ENCODE results near the gene TMEM165.

Gene TMEM165

GRCh38 chr4:55393461-55394320, 2.1 kb upstream of the TMEM165 start:
- WGBS, result 94% methylated on average over 4 of the region's 4 CpGs
- no peaks in the 10 kb centered on the region for H3K9me3 ChIP-seq (ENCODE audit: insufficient read depth, low read depth, low read length)
- H3K27ac ChIP-seq (ENCODE audit: low read depth, low read length), result no peak overlapping the region
- H3K9ac ChIP-seq (ENCODE audit: low read depth, low read length), result no peak overlapping the region
- peaks cover 11% of the 10 kb centered on the region for H3K36me3 ChIP-seq (ENCODE audit: insufficient read depth, low read length)
- H3K4me1 ChIP-seq (ENCODE audit: insufficient read depth, low read length), result peaks cover 9% of the 10 kb centered on the region
- no peaks in the 10 kb centered on the region for H3K27me3 ChIP-seq (ENCODE audit: insufficient read depth, low read length)
- no peak overlapping the region for H3K4me3 ChIP-seq (ENCODE audit: low read length)

- H3K9ac ChIP-seq (ENCODE audit: low read depth, low read length), result peak overlapping the region; percentile 89
- H3K36me3 ChIP-seq (ENCODE audit: insufficient read depth, low read length), result peaks cover 20% of the 10 kb centered on the region
- H3K27ac ChIP-seq (ENCODE audit: low read depth, low read length), result no peak overlapping the region
- H3K9me3 ChIP-seq (ENCODE audit: insufficient read depth, low read depth, low read length), result no peaks in the 10 kb centered on the region
- H3K27me3 ChIP-seq (ENCODE audit: insufficient read depth, low read length), result no peaks in the 10 kb centered on the region
- WGBS, result 4% methylated on average over 4 of the region's 4 CpGs
- H3K4me3 ChIP-seq (ENCODE audit: low read length), result peak overlapping the region; percentile 95
- H3K4me1 ChIP-seq (ENCODE audit: insufficient read depth, low read length), result peaks cover 11% of the 10 kb centered on the region
Measured at GRCh38 chr4:55395218-55395528, 584 bp upstream of the TMEM165 start.

GRCh38 chr4:55396308-55397125, 760 bp downstream of the TMEM165 start:
- Histone ChIP-seq H3K36me3 (ENCODE audit: insufficient read depth, low read length) (peaks cover 30% of the 10 kb centered on the region), H3K9me3 (ENCODE audit: insufficient read depth, low read depth, low read length) (no peaks in the 10 kb centered on the region), H3K9ac (ENCODE audit: low read depth, low read length) (peak overlapping the region; percentile 89), H3K27ac (ENCODE audit: low read depth, low read length) (peak overlapping the region; percentile 81), H3K4me1 (ENCODE audit: insufficient read depth, low read length) (peaks cover 11% of the 10 kb centered on the region), H3K27me3 (ENCODE audit: insufficient read depth, low read length) (no peaks in the 10 kb centered on the region), H3K4me3 (ENCODE audit: low read length) (peak overlapping the region; percentile 95)
- under 1% methylated on average over 41 of the region's 41 CpGs for WGBS

- Histone ChIP-seq H3K27me3 (ENCODE audit: insufficient read depth, low read length) (no peaks in the 10 kb centered on the region), H3K4me3 (ENCODE audit: low read length) (peak overlapping the region; percentile 95), H3K36me3 (ENCODE audit: insufficient read depth, low read length) (peaks cover 32% of the 10 kb centered on the region), H3K9me3 (ENCODE audit: insufficient read depth, low read depth, low read length) (no peaks in the 10 kb centered on the region), H3K4me1 (ENCODE audit: insufficient read depth, low read length) (peaks cover 11% of the 10 kb centered on the region), H3K9ac (ENCODE audit: low read depth, low read length) (peak overlapping the region; percentile 89), H3K27ac (ENCODE audit: low read depth, low read length) (no peak overlapping the region)
- 5% methylated on average over 7 of the region's 7 CpGs for WGBS
Measured at GRCh38 chr4:55397126-55397436, 1.3 kb downstream of the TMEM165 start.

- Histone ChIP-seq H3K36me3 (ENCODE audit: insufficient read depth, low read length) (peaks cover 32% of the 10 kb centered on the region), H3K9ac (ENCODE audit: low read depth, low read length) (peak overlapping the region; percentile 89), H3K27ac (ENCODE audit: low read depth, low read length) (no peak overlapping the region), H3K4me1 (ENCODE audit: insufficient read depth, low read length) (peaks cover 11% of the 10 kb centered on the region), H3K27me3 (ENCODE audit: insufficient read depth, low read length) (no peaks in the 10 kb centered on the region), H3K4me3 (ENCODE audit: low read length) (peak overlapping the region; percentile 95), H3K9me3 (ENCODE audit: insufficient read depth, low read depth, low read length) (no peaks in the 10 kb centered on the region)
- WGBS, result 17% methylated on average over 15 of the region's 15 CpGs
Measured at GRCh38 chr4:55397520-55398321, 2.0 kb downstream of the TMEM165 start.

GRCh38 chr4:55398461-55398860, 2.7 kb downstream of the TMEM165 start:
- Histone ChIP-seq H3K9me3 (ENCODE audit: insufficient read depth, low read depth, low read length) (no peaks in the 10 kb centered on the region), H3K4me3 (ENCODE audit: low read length) (peak overlapping the region; percentile 95), H3K9ac (ENCODE audit: low read depth, low read length) (no peak overlapping the region), H3K4me1 (ENCODE audit: insufficient read depth, low read length) (peaks cover 11% of the 10 kb centered on the region), H3K27me3 (ENCODE audit: insufficient read depth, low read length) (no peaks in the 10 kb centered on the region), H3K27ac (ENCODE audit: low read depth, low read length) (no peak overlapping the region), H3K36me3 (ENCODE audit: insufficient read depth, low read length) (peaks cover 38% of the 10 kb centered on the region)
- 57% methylated on average over 1 of the region's 1 CpG for WGBS

- whole genome bisulfite sequencing, result 83% methylated on average over 3 of the region's 3 CpGs
- Histone ChIP-seq H3K9me3 (ENCODE audit: insufficient read depth, low read depth, low read length) (no peaks in the 10 kb centered on the region), H3K4me1 (ENCODE audit: insufficient read depth, low read length) (peaks cover 11% of the 10 kb centered on the region), H3K27ac (ENCODE audit: low read depth, low read length) (no peak overlapping the region), H3K9ac (ENCODE audit: low read depth, low read length) (no peak overlapping the region), H3K27me3 (ENCODE audit: insufficient read depth, low read length) (no peaks in the 10 kb centered on the region), H3K4me3 (ENCODE audit: low read length) (peak overlapping the region; percentile 95), H3K36me3 (ENCODE audit: insufficient read depth, low read length) (peaks cover 43% of the 10 kb centered on the region)
Measured at GRCh38 chr4:55398966-55399365, 3.2 kb downstream of the TMEM165 start.

GRCh38 chr4:55399581-55399980, 3.8 kb downstream of the TMEM165 start:
- Histone ChIP-seq H3K9ac (ENCODE audit: low read depth, low read length) (no peak overlapping the region), H3K4me3 (ENCODE audit: low read length) (peak overlapping the region; percentile 95; the same call in 1 of the 2 replicates), H3K27me3 (ENCODE audit: insufficient read depth, low read length) (no peaks in the 10 kb centered on the region), H3K9me3 (ENCODE audit: insufficient read depth, low read depth, low read length) (no peaks in the 10 kb centered on the region), H3K27ac (ENCODE audit: low read depth, low read length) (no peak overlapping the region), H3K36me3 (ENCODE audit: insufficient read depth, low read length) (peaks cover 48% of the 10 kb centered on the region), H3K4me1 (ENCODE audit: insufficient read depth, low read length) (peaks cover 11% of the 10 kb centered on the region)
- WGBS, result no CpG with 5 or more reads among the region's 1 CpG

- Histone ChIP-seq H3K4me3 (ENCODE audit: low read length) (no peak overlapping the region), H3K4me1 (ENCODE audit: insufficient read depth, low read length) (peaks cover 21% of the 10 kb centered on the region), H3K9me3 (ENCODE audit: insufficient read depth, low read depth, low read length) (no peaks in the 10 kb centered on the region), H3K9ac (ENCODE audit: low read depth, low read length) (no peak overlapping the region), H3K27me3 (ENCODE audit: insufficient read depth, low read length) (no peaks in the 10 kb centered on the region), H3K27ac (ENCODE audit: low read depth, low read length) (no peak overlapping the region), H3K36me3 (ENCODE audit: insufficient read depth, low read length) (peaks cover 73% of the 10 kb centered on the region)
- WGBS, result 95% methylated on average over 3 of the region's 3 CpGs
Measured at GRCh38 chr4:55405073-55405472, 9.3 kb downstream of the TMEM165 start.

GRCh38 chr4:55406545-55406944, 10.8 kb downstream of the TMEM165 start:
- H3K9me3 ChIP-seq (ENCODE audit: insufficient read depth, low read depth, low read length), result no peaks in the 10 kb centered on the region
- H3K4me3 ChIP-seq (ENCODE audit: low read length), result no peak overlapping the region
- peaks cover 74% of the 10 kb centered on the region for H3K36me3 ChIP-seq (ENCODE audit: insufficient read depth, low read length)
- WGBS, result 95% methylated on average over 1 of the region's 2 CpGs
- H3K27me3 ChIP-seq (ENCODE audit: insufficient read depth, low read length), result no peaks in the 10 kb centered on the region
- H3K9ac ChIP-seq (ENCODE audit: low read depth, low read length), result no peak overlapping the region
- H3K27ac ChIP-seq (ENCODE audit: low read depth, low read length), result no peak overlapping the region
- peaks cover 21% of the 10 kb centered on the region for H3K4me1 ChIP-seq (ENCODE audit: insufficient read depth, low read length)

- no peak overlapping the region for H3K9ac ChIP-seq (ENCODE audit: low read depth, low read length)
- no peak overlapping the region for H3K4me3 ChIP-seq (ENCODE audit: low read length)
- H3K9me3 ChIP-seq (ENCODE audit: insufficient read depth, low read depth, low read length), result no peaks in the 10 kb centered on the region
- no peaks in the 10 kb centered on the region for H3K27me3 ChIP-seq (ENCODE audit: insufficient read depth, low read length)
- H3K36me3 ChIP-seq (ENCODE audit: insufficient read depth, low read length), result peaks cover 78% of the 10 kb centered on the region
- 88% methylated on average over 3 of the region's 3 CpGs for WGBS
- no peak overlapping the region for H3K27ac ChIP-seq (ENCODE audit: low read depth, low read length)
- H3K4me1 ChIP-seq (ENCODE audit: insufficient read depth, low read length), result peaks cover 21% of the 10 kb centered on the region
Measured at GRCh38 chr4:55407119-55407518, 11.4 kb downstream of the TMEM165 start.
